Amniotic epithelial cell (primary cell): ENCODE results near the gene TPST1.
A peak's percentile ranks its signal among the peaks of the same experiment; 100 is the strongest.

Source experiments
- DNase-seq: peaks from one replicate; pipeline ENCODE4 v3.0.0-alpha.2; 2010; ENCODE audit warnings: low read depth

Gene TPST1

DNA sequence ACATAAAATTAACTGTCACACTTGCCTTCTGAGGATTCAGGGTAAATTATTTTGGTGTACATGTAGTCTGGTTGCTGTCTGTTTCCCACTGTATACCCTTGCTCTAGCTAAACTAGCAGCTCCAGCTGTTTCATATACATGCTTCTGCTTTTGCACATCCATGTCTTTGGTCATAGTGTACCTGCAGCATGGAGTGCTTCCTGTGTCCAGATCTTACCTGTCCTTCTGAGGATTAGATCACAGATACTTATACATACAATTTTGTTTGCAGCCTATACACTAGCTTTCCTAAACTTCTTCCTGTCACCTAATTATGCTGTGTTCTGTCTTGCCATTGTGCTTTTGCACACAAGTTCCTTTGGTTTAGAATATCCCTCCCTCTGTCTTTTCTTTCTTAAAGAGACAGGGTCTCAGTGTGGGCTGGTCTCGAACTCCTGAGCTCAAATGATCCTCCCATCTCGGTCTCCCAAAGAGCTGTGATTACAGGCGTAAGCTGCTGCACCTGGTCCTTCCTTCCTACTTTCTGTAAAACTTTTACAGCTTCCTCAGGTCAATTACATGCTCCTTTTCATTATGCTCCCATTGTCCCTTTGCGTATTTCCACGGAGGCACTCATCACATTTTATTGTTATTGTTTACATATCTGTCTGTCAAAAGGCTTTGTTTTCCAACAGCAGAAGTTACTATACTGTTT, 33.8 kb downstream of the TPST1 start:
- no peak for DNase-seq

DNA sequence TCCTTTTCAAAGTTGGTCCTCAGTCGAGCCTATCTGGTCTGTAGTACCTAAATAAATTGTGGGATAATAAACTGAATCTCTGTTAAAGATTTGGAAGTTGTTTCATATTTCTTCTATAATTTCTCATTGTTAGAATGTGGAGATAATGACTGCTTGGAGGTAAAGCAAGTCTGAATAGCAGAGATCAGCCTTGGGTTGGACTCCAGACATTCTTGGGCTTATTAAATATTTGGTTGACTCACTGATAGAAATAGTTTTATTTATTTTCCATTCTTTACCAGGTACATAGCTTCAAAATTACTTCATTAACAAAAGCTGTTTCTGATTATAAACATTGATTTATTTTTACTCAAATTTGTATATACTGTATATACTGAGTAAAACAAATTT, 34.3 kb downstream of the TPST1 start:
- DNase-seq: peak; percentile 83

DNA sequence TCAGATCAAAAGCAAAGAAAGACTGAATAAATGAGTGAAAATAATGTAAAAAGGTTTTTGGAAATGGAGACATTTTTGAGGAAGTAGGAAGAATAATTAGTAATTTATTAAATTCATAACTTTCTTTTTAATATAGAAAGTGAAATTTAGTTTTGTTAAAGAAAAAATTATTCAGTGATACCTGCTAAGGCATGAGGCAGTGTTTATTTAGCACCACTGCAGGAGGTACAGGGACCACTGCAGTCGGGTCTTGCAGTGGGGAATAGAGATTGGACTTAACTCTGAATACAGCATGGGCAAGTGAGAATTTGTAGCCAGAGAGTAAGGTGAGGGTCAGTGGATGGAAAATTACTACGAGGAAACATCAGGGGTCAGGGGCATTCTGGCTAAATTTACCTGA, 39.9 kb downstream of the TPST1 start:
- DNase-seq: no peak

DNA sequence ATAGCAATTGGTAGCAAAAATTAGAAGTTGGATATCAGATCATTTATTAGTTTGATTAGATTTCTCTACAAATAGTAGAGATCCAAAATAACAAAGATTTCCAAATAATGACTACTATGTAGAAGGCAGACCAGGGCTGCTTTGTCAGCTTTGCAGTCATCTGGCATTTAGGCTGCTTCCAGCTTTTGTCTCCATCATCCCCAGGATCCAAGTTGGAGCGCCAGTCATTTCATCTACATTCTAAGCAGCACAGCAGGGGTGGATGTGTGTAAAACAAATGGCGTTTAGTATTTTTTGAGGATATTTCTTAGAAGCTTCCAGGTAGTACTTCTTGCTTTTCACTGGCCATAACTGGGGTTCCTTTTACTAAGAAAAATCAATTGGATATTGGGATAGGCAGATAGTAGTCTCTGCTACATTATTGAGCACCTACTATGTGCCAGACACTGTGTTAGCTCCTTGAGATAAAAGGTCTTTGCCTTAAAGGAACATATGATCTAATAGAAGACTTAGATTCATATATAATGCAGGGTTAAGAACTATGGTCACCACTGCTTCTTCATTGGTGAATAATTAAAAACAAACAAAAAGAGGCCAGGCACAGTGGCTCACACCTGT, 41.5 kb downstream of the TPST1 start:
- DNase-seq: no peak

DNA sequence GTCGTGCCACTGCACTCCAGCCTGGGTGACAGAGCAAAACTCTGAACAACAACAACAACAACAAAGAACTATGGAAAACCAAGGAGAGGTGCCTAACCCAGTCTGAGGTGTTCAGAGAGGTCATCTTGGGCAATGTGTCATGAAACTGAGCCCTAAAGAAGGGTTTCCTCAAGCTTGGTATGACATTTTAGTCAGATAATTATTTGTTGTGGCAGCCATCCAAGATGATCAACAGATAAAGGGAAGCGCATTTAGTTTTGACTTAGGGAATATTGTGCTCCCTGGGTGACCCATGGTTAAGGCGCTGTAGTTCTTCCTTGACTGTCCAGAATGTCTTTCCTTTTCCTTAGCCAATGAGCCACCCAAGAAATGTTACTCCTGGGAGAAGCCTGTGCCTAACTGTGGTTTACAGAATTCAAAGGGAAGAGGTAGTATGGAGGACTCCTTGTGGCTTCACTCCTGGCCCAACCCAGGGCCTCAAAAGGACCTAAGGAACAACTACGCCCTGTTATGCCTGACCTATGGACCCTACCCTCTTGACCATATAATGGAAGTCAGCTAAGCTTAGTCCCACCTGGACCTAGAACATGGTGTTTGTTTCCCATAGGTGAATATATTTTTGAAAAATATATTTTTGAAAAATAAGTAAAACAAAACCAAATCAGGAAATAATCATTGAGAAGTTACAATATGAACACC, 42.4 kb downstream of the TPST1 start:
- DNase-seq: no peak

DNA sequence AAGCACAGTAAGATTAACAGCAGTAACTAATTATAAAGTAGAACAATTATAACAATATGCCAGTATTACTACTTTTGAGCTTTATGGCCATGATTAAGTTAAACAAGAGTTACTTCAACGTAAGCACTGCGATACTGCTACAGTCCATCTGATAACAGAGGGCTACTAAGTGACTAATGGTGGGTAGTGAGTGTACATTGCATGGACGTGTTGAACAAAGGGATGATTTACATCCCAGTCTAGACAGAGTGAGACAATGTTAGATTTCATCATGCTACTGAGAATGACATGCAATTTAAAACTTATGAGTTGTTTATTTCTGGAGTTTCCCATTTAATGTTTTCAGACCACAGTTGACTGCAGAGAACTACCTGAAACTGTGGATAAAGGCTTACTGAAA, 45.6 kb downstream of the TPST1 start:
- peak; percentile 98 for DNase-seq

DNA sequence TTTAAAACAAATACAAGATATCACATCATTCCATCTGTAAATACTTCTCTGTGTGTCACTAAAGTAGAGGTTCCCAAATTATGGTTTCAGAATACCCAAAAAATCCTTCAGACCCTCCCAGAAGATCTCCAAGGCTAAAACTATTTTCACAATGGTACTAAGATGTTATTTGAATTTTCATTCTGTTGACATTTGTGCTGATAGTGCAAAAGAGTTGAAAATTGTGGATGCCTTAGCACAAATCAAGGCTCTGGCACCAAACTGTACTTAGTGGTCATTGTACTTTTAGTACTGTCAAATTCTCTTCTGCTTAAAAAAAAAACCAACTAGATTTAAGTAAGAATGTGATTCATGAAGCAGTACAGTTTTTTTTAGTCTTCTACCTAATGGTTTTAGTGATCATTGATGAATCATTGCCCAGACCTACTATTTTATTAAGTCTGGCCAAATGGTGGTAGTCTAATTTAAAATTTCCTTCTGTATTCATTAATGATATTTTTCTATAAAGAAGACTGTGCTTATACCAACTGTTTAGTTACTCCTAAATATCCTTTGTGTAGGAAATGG, 50.5 kb downstream of the TPST1 start:
- peak; percentile 54 for DNase-seq

DNA sequence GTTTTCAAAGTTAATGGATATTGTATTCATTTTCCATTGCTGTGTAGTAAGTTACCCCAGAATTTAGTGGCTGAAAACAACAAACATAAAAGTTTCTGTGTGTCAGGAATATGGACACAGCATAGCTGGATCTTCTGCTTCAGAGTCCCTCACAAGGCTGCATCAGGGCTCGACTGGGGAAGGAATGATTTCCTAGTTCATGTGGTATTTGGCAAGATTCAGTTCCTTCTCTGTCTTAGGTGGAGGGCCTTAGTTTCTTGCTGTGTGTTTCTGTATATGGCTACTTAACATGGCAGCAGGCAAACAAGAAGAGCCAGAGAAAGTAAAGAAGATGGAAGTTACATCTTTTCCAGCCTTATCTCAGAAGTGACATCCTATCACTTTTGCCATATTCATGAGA, 51.1 kb downstream of the TPST1 start:
- DNase-seq: no peak

DNA sequence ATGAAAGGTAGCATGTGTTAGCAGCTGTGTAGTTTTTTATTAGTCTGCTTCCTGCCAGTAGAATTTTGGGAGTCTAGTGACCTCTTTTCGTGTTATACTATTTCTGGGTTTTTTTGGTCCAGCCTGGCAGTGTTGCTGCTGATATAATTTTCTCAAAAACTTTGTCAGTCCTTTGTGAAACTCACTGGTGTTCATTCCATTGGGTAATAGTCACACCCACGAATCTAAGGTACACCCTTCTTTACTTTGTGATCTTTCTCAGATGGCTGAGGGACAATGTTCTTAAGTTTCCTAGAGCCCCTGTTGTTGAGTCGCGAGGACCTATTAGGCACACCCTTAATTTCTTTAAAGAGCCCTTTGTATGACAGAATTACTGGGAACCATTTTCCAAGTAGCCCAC, 52.3 kb downstream of the TPST1 start:
- DNase-seq: no peak

DNA sequence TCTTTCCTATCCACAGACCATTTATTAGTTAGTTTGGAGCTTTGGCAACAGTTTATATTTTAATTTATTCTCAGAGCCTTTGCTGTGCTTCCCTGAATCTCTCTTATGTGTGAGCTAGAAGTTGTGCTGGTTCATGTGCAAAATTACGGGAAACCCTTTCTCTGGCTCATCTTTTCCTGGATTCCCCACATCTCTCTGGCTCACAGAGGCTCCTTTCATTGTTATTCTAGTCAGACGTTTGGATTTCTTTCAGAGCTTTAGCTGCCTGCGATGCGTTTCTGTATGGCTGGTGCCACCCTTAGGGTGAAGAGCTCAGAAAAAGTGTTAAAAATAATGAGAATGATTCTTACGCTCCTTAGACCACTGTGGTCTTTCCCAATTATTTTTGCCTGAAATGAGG, 53.3 kb downstream of the TPST1 start:
- no peak for DNase-seq

DNA sequence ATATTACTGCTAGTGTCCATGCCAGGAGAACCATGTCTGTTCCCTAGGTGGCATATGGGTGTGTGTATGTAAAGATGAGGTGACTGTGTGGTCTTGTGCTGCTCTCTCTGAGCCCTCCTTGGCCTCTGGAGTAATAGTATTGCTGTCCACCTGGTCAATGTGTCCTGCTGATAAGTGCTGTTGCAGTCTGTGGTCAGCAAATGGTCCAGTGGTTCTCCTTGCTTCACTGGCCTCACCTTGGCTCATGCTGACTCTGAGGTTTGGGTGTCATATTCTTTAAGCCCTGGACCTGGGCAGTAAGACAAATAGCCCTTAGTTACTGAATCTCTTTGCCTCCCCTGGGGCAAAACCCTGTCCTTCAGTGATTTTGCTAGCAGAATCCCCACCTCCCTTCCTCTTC, 56.8 kb downstream of the TPST1 start:
- DNase-seq: no peak

DNA sequence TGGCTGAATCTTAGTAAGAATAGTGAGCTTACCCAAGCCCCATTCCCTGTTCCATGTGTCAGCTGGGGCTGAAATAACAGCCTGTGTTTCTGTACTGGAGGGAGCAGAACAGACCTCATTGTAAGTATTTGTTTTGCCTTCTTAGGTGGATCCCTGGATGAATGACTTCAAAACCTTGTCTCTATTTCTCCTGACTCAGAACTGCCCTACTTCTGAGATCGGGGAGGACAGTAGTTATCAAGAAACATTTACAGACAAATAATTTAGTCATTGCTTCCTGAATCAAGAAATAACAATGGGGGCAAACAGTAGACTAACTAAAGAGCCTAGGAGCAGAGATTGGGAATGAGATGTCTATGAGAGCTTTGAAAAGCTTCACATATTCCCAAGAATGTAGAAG, 58.8 kb downstream of the TPST1 start:
- DNase-seq: no peak

DNA sequence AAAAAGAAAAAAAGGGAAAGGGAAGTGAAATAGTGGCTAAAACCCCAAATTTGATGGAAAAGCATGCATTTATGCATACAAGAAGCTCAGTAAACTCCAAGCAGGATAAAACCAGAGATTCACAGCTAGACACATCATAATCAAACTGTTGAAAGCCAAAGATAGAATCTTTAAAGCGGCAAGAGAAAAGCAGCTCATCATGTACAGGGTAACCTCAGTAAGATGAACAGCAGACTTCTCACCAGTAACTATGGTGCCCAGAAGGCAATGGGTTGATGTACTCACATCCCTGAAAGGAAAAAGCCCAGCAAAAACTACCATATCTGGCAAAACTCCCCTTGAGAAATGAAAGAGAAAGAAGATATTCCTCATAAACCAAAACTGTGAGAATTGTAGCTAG, 60.4 kb downstream of the TPST1 start:
- DNase-seq: peak; percentile 66

DNA sequence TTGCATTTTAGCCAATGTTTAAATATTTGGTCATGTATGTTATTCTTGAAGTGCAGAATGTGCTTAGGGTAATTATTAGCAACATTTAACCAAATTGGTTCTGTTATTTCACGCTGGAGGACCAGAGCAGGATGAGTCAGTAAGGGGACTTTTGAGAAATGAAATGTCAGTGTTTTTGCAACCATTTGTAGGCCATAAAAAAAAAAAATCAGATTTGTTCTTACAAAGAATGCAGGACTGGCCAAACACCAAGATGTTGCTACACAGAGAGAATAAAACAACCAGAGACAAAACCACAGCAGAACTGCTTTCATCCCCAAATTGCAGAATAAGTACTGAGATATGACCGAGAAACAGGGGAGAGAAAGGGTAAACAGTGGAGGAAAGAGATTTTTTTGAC, 62.1 kb downstream of the TPST1 start:
- DNase-seq: peak; percentile 99

DNA sequence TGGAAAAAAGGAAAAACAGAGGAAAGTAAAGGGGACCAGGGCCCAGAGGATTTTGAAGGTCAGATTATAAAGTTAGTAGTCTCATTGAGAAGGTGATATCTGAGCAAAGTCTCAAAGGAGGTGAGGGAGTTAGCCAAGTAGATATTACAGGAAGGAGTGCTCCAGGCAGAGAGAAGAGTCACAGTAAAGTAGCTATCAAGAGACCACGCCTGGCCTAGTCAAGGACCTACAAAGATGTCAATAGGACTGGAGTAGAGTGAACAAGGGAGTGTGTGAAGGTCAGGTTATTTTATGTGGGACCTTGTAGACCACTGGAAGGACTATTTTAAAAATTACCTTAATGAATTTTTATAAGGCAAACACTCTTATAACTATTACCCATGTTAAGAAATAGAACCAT, 64.8 kb downstream of the TPST1 start:
- DNase-seq: no peak

DNA sequence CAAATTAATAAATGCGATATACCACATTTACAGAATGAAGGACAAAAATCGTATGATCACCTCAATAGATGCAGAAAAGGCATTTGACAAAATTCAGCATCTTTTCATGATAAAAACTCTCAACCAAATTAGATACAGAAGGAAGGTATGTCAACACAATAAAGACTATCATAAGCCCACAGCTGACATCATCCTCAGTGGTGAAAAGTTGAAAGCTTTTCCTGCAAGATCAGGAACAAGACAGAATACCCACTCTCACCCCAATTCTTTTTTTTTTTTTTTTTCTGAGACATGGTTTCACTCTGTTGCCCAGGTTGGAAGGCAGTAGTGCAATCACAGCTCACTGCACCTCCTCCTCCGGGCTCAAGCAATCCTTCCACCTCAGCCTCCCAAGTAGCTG, 67.2 kb downstream of the TPST1 start:
- DNase-seq: no peak

DNA sequence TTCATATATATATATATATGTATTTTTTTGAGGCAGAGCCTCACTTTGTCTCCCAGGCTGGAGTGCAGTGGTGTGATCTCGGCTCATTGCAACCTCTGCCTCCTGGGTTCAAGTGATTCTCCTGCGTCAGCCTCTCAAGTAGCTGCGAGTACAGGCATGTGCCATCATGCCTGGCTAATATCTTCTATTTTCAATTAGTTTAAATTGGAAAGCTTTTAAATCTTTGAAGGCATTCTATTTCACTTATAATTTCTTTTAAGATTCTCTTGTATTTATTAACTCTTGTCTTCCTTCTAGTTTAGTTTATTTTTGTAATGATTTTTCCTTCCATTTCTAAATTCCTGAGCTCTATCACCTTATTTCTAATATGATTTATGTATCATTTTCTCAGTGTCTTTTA, 71.2 kb downstream of the TPST1 start:
- DNase-seq: no peak

DNA sequence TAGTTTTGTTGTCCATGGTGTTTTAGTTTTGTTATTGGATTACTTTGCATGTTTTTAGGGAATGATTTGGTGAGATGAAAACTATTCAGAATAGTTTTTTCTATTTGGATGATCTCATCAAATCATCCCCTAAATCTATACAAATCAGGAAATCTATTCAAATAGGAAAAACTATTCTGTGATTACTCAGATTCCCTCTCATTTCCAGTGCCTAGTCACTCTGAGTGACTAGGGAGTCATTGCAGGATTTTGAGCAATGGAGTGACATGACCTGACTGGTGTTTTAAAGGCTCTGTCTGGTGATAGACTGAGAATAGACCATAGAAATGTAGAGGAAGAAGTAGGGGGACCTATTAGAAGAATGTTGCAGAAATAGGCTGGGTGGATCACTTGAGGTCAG, 72.4 kb downstream of the TPST1 start:
- no peak for DNase-seq

DNA sequence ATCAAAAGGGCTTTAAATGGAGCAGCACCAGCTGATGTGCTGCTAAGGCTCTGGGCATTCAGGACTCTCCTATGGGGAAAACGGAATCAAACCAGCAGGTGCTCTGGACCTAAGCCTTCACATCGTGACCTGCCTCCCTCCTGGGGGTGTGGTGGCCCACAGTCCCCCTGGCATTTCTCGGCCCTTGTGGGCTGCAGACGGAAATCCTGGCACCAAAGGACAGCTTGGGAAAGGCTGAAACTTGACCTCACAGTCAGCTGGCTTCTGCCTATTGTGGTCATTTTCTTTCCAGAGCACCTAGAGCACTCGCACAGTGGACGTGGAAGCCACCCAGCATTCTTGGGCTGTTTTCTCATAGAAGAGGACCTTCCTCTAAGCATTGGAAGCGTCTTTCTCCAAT, 74.8 kb downstream of the TPST1 start:
- DNase-seq: no peak

DNA sequence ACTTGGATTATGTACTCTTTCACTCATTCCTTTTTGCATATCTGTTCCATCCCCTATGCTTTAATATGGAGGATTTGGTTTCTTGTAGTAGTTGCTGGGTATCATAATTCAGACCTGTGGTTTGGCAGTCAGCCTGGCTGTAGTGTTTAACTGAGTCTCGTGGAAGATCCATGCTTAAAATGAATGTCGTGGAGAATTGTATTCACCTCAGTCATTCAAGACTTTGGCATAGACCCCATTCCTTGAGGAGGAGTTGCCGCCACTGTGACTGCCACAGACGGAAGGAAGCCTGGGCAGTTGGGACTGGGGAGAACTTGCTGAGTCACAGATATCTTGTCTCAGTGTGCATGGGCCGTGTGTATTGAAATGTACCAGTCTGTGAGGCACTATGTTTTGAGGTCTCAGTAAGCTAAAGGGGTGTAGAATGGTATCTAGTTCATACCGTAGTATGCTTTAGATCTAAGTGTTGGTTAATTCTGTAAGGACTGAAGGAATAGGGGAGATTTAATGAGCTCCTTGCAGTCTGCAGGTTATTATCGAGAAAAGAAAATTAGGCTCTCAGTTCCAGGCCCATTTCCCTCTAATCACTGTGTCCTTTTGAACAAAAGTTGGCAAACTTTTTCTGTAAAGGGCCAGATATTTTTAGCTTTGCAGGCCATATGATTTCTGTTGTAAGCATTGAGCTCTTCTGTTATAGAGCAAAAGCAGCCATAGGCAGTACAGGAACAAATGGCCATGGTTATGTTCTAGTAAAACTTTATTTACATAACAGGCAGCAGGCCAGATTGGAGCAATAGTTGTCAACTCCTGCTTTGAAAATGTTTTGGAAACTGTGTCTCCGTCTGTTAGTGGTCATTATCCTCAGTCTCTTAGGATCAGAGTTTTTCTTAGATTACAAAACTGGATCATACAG, 76.8 kb downstream of the TPST1 start:
- peak; percentile 97 for DNase-seq

DNA sequence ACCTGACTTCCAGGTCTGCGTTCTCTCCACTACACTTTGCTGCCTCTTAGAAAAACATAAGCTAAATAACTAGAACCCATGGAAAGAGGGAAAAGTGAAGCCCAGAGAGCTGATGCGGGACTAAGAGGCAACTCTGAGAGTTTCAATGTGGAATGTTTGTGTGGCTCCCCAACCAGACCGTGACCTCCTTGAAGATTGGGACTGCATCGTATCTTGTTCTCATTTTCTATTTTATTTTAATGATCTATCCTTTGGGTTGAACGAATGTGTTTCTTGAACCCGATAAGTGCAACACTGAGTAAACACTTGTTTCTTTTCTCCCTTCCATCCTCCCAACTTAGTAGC, 77.4 kb downstream of the TPST1 start:
- no peak for DNase-seq
